GM18505 (cell line): ENCODE results near the gene RBM47.
"Not testable (repeated sequence)": the region's sequence is repeated elsewhere in the genome, so short reads cannot be mapped to it uniquely, and the experiment has no call there.

Experiments used
- ATAC-seq: cut with Tn5 transposase; IDR thresholded peaks from one replicate; pipeline ENCODE4 v1.9.1; 2021; ENCODE audit not compliant: unreplicated experiment
- POLR2A ChIP-seq: IDR thresholded peaks from 4 replicates; pipeline ENCODE4 v1.6.1; 2011; ENCODE audit warnings: borderline replicate concordance; ENCODE audit not compliant: insufficient read depth, insufficient read length; ENCODE audit errors: extremely low read depth

RBM47 gene

GRCh38 chr4:40648131-40648530, 18.5 kb upstream of the RBM47 start:
- ATAC-seq = no peak
- no peak for TF ChIP-seq POLR2A

GRCh38 chr4:40645586-40645985, 15.9 kb upstream of the RBM47 start:
- no peak for TF ChIP-seq POLR2A
- no peak for ATAC-seq

GRCh38 chr4:40632080-40632479, 2.4 kb upstream of the RBM47 start:
- no peak for TF ChIP-seq POLR2A
- ATAC-seq = no peak

- ATAC-seq = peak; percentile 45
Observed at GRCh38 chr4:40630335-40631021, 814 bp upstream of the RBM47 start.

GRCh38 chr4:40628888-40629287, 776 bp downstream of the RBM47 start:
- no peak for TF ChIP-seq POLR2A
- no peak for ATAC-seq

More at GRCh38 chr4:40630335-40631021, 814 bp upstream of the RBM47 start:
- peak; percentile 26 for TF ChIP-seq POLR2A

- not testable (repeated sequence) for ATAC-seq
Observed at GRCh38 chr4:40628407-40628806, 1.3 kb downstream of the RBM47 start.

GRCh38 chr4:40627540-40627939, 2.1 kb downstream of the RBM47 start:
- no peak for ATAC-seq
- no peak for TF ChIP-seq POLR2A

- ATAC-seq = no peak
- no peak for TF ChIP-seq POLR2A
Observed at GRCh38 chr4:40626183-40626990, 3.3 kb downstream of the RBM47 start.

GRCh38 chr4:40623707-40624106, 6.0 kb downstream of the RBM47 start:
- ATAC-seq = no peak

GRCh38 chr4:40622913-40623312, 6.8 kb downstream of the RBM47 start:
- ATAC-seq = no peak
- TF ChIP-seq POLR2A = no peak

More at GRCh38 chr4:40623707-40624106, 6.0 kb downstream of the RBM47 start:
- no peak for TF ChIP-seq POLR2A

GRCh38 chr4:40621592-40622512, 7.8 kb downstream of the RBM47 start:
- ATAC-seq = peak; percentile 65
- TF ChIP-seq POLR2A = no peak

- no peak for ATAC-seq
- TF ChIP-seq POLR2A = no peak
Observed at GRCh38 chr4:40621229-40621591, 8.5 kb downstream of the RBM47 start.

GRCh38 chr4:40619600-40619999, 10.1 kb downstream of the RBM47 start:
- no peak for ATAC-seq

GRCh38 chr4:40617872-40618271, 11.8 kb downstream of the RBM47 start:
- no peak for TF ChIP-seq POLR2A
- no peak for ATAC-seq

More at GRCh38 chr4:40619600-40619999, 10.1 kb downstream of the RBM47 start:
- no peak for TF ChIP-seq POLR2A

- no peak for ATAC-seq
- TF ChIP-seq POLR2A = no peak
Observed at GRCh38 chr4:40614031-40614430, 15.6 kb downstream of the RBM47 start.
